A549 (cell line): ENCODE data around the gene KCTD6.

Experiments used
- MAFK ChIP-seq: fragments of 450-650 bp; IDR thresholded peaks from 2 replicates; pipeline ENCODE4 v1.6.1; 2014; ENCODE audit not compliant: partially characterized antibody
- PHF8 ChIP-seq: fragments of 200-600 bp; sonication (generic); IDR thresholded peaks from 2 replicates; pipeline ENCODE4 v1.6.1; 2016; ENCODE audit warnings: low read depth, mild to moderate bottlenecking, antibody characterized with exemption, moderate library complexity, borderline replicate concordance
- POLR2A ChIP-seq: IDR thresholded peaks from 2 replicates; pipeline ENCODE4 v1.6.1; 2012; ENCODE audit warnings: mild to moderate bottlenecking, low read length
- RAD21 ChIP-seq, 2 experiments: fragments of >200 bp in 1 of 2; sonication (Bioruptor Twin) in 1 of 2; formaldehyde crosslinking in 1 of 2; IDR thresholded peaks in 1 of 2; conservative IDR thresholded peaks in 1 of 2; 2 replicates in 1 of 2; 3 replicates in 1 of 2; pipeline ENCODE4 v1.6.1; 2012 to 2018; ENCODE audit warnings: inconsistent platforms in 1 of 2
- TF ChIP-seq, protein P1 (sequence below): fragments of 200-600 bp; sonication (generic); IDR thresholded peaks from 2 replicates; pipeline ENCODE4 v1.6.1; 2016; ENCODE audit warnings: antibody characterized with exemption, mild to moderate bottlenecking, moderate library complexity
- TF ChIP-seq, protein P2 (sequence below): fragments of >200 bp; sonication (Bioruptor Twin); formaldehyde crosslinking; IDR thresholded peaks from 3 replicates; pipeline ENCODE4 v1.5.1; 2016
- TF ChIP-seq, protein P3 (sequence below): fragments of 150-350 bp; IDR thresholded peaks from 2 replicates; pipeline ENCODE4 v1.6.1; 2014; ENCODE audit warnings: low read depth, mild to moderate bottlenecking, low read length

DNA sequence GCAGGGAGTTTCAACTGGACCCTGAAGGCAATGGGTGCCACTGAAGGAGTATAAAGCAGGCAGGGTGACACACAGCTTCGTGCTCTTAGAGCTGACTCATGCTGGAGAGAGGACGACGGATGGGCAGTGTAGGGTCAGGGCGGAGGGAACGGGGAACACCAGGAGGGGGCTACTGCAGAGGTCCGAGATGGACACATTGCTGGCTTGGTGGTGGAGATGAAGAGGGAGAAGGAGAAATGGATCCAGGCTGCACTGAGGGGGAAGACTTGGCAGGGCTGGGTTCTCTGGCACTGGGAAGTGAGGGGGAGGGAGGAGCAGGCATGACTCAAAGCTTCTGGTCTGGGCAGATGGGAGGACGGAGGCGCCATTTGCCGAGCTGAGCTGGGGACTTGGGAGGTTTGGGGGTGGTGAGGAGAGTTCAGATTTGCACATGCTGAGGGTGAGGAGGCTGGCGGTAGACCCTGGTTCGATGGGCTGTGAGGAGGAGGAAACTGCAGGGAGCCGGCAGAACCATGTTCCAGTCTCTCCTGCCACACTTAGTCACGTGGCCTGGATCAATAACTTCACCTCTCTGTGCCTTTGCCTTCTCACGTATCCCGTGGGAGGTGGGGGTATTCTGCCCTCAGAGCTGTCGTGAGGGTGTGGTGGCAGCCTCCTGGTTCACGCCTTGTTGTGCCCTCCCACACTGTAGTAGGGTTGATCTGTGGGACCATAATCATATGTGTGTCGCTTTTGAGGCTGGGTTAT is 4.6 kb upstream of the KCTD6 start:
- TF ChIP-seq, protein P1, sequence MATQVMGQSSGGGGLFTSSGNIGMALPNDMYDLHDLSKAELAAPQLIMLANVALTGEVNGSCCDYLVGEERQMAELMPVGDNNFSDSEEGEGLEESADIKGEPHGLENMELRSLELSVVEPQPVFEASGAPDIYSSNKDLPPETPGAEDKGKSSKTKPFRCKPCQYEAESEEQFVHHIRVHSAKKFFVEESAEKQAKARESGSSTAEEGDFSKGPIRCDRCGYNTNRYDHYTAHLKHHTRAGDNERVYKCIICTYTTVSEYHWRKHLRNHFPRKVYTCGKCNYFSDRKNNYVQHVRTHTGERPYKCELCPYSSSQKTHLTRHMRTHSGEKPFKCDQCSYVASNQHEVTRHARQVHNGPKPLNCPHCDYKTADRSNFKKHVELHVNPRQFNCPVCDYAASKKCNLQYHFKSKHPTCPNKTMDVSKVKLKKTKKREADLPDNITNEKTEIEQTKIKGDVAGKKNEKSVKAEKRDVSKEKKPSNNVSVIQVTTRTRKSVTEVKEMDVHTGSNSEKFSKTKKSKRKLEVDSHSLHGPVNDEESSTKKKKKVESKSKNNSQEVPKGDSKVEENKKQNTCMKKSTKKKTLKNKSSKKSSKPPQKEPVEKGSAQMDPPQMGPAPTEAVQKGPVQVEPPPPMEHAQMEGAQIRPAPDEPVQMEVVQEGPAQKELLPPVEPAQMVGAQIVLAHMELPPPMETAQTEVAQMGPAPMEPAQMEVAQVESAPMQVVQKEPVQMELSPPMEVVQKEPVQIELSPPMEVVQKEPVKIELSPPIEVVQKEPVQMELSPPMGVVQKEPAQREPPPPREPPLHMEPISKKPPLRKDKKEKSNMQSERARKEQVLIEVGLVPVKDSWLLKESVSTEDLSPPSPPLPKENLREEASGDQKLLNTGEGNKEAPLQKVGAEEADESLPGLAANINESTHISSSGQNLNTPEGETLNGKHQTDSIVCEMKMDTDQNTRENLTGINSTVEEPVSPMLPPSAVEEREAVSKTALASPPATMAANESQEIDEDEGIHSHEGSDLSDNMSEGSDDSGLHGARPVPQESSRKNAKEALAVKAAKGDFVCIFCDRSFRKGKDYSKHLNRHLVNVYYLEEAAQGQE = no peak
- no peak for TF ChIP-seq POLR2A
- no peak for TF ChIP-seq PHF8
- TF ChIP-seq, protein P2, sequence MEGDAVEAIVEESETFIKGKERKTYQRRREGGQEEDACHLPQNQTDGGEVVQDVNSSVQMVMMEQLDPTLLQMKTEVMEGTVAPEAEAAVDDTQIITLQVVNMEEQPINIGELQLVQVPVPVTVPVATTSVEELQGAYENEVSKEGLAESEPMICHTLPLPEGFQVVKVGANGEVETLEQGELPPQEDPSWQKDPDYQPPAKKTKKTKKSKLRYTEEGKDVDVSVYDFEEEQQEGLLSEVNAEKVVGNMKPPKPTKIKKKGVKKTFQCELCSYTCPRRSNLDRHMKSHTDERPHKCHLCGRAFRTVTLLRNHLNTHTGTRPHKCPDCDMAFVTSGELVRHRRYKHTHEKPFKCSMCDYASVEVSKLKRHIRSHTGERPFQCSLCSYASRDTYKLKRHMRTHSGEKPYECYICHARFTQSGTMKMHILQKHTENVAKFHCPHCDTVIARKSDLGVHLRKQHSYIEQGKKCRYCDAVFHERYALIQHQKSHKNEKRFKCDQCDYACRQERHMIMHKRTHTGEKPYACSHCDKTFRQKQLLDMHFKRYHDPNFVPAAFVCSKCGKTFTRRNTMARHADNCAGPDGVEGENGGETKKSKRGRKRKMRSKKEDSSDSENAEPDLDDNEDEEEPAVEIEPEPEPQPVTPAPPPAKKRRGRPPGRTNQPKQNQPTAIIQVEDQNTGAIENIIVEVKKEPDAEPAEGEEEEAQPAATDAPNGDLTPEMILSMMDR = no peak
- TF ChIP-seq, protein P3, sequence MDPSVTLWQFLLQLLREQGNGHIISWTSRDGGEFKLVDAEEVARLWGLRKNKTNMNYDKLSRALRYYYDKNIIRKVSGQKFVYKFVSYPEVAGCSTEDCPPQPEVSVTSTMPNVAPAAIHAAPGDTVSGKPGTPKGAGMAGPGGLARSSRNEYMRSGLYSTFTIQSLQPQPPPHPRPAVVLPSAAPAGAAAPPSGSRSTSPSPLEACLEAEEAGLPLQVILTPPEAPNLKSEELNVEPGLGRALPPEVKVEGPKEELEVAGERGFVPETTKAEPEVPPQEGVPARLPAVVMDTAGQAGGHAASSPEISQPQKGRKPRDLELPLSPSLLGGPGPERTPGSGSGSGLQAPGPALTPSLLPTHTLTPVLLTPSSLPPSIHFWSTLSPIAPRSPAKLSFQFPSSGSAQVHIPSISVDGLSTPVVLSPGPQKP = no peak
- TF ChIP-seq RAD21 (conservative IDR thresholded peaks at IDR 0.05 in 1 of 2, IDR thresholded peaks at IDR 0.05 in 1 of 2) = no peak
- TF ChIP-seq MAFK = peak; percentile 22
